Mesendoderm (in vitro differentiated cells): ENCODE results near the gene SMURF1.

Source experiments
- DNase-seq: peaks from one replicate; pipeline ENCODE4 v3.0.0; 2013
- H2AK5ac ChIP-seq: 2 replicates; pipeline ENCODE4 v1.6.1; 2013; ENCODE audit warnings: low read length, inconsistent platforms
- H2BK120ac ChIP-seq: 2 replicates; pipeline ENCODE4 v1.6.1; 2013; ENCODE audit warnings: low read depth, mild to moderate bottlenecking, low read length, moderate library complexity, mixed read lengths
- H2BK15ac ChIP-seq: replicated peaks from 2 replicates; pipeline ENCODE4 v1.6.1; 2013; ENCODE audit warnings: low read depth, mild to moderate bottlenecking, moderate library complexity
- H2BK5ac ChIP-seq: 2 replicates; pipeline ENCODE4 v1.6.1; 2013; ENCODE audit warnings: low read length, inconsistent platforms
- H3K18ac ChIP-seq: 2 replicates; pipeline ENCODE4 v1.6.1; 2013; ENCODE audit warnings: mild to moderate bottlenecking, low read length, mixed read lengths
- H3K23ac ChIP-seq: one replicate; pipeline ENCODE4 v1.6.1; 2013; ENCODE audit warnings: low read length
- H3K27ac ChIP-seq: 2 replicates; pipeline ENCODE4 v1.5.1; 2013; ENCODE audit warnings: low read depth, mild to moderate bottlenecking, inconsistent platforms, low read length, moderate library complexity
- H3K27me3 ChIP-seq: 2 replicates; pipeline ENCODE4 v1.6.1; 2013; ENCODE audit warnings: low read length, control low read depth, mild to moderate bottlenecking, inconsistent platforms; ENCODE audit not compliant: insufficient read depth, poor library complexity
- H3K36me3 ChIP-seq: 2 replicates; pipeline ENCODE4 v1.6.1; 2013; ENCODE audit warnings: low read length, inconsistent platforms; ENCODE audit not compliant: control insufficient read depth, insufficient read depth
- H3K4ac ChIP-seq: one replicate; pipeline ENCODE4 v1.6.1; 2013; ENCODE audit warnings: low read depth, mild to moderate bottlenecking, low read length, moderate library complexity
- H3K4me1 ChIP-seq: 2 replicates; pipeline ENCODE4 v1.6.1; 2013; ENCODE audit warnings: low read depth, low read length, inconsistent platforms; ENCODE audit not compliant: control insufficient read depth
- H3K4me2 ChIP-seq: 2 replicates; pipeline ENCODE4 v1.6.1; 2013; ENCODE audit warnings: low read length
- H3K4me3 ChIP-seq: 2 replicates; pipeline ENCODE4 v1.5.1; 2013; ENCODE audit warnings: mild to moderate bottlenecking, low read length
- H3K56ac ChIP-seq: one replicate; pipeline ENCODE4 v1.6.1; 2013; ENCODE audit warnings: low read length
- H3K79me1 ChIP-seq: 2 replicates; pipeline ENCODE4 v1.6.1; 2013; ENCODE audit warnings: low read length, inconsistent platforms
- H3K79me2 ChIP-seq: 2 replicates; pipeline ENCODE4 v1.6.1; 2013; ENCODE audit warnings: mild to moderate bottlenecking, low read length; ENCODE audit not compliant: control insufficient read depth, insufficient read depth
- H3K9ac ChIP-seq: 2 replicates; pipeline ENCODE4 v1.6.1; 2013; ENCODE audit warnings: low read length, inconsistent platforms
- H4K5ac ChIP-seq: one replicate; pipeline ENCODE4 v1.6.1; 2013; ENCODE audit warnings: low read length
- H4K8ac ChIP-seq: one replicate; pipeline ENCODE4 v1.6.1; 2013; ENCODE audit warnings: low read depth, mild to moderate bottlenecking, control low read depth, low read length, moderate library complexity
- WGBS: extraction: QIAGEN DNeasy Blood & Tissue Kit; methylation state at CpG from one replicate; pipeline ENCODE4 v1.1.7; 2013; ENCODE audit warnings: low lambda C conversion rate, missing lambda C conversion rate; ENCODE audit not compliant: insufficient coverage; ENCODE audit errors: extremely low coverage; 5-methylcytosine and 5-hydroxymethylcytosine counted together

The SMURF1 gene

DNA sequence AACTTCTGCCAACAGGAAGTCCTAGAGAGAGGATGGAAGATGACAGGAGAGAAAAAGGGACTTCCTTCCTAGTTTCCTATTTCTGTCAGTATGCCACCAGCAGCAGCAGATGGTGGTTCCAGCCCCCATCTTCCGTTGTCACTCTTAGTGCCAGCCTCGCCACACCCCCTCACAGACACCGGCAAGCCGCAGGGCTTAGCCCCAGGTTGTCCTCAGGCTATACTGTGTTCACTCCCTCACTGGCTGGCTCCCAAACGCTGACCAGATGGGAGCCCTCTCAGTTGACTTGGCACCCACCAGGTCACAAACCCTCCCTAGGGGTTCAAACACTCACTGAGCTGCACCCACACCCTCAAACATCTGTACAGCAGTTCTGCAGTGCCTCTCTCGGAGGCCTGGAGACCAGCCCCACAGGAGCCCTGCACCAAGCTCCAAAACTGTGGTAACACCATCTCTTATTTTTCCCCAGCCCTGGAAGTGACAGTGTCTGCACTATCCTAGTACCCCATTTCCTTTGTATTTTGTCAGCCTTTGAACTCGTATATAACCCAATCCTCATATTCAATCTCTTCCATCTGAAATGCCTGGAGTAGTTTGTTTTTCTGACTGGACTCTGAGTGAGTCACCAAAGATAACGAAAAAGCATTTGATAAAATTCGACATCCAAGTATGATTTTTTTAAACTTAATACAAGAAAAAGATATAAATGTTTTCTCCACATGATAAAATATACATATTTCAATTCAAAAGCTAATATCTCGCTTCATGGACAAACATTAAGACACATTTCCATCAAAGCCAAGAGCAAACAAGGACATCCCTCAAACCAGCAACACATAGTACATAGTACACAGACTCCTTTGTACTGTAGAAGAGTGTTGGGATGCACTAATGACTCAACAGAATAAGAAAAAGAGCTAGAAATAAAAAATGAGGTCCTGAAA, 34.5 kb downstream of the SMURF1 start:
- Histone ChIP-seq H3K4me1 (peaks cover 11% of the 10 kb centered on the region), H3K79me1 (peaks cover 13% of the 10 kb centered on the region), H2BK120ac (no peak overlapping the region), H3K79me2 (peaks cover 38% of the 10 kb centered on the region), H3K36me3 (no peaks in the 10 kb centered on the region), H2BK5ac (no peak overlapping the region), H3K23ac (no peak overlapping the region), H2BK15ac (no peak overlapping the region), H2AK5ac (no peak overlapping the region), H3K27me3 (no peaks in the 10 kb centered on the region), H3K4me2 (no peak overlapping the region), H3K56ac (no peak overlapping the region), H3K18ac (no peak overlapping the region), H3K27ac (no peak overlapping the region), H3K4me3 (no peak overlapping the region), H4K5ac (no peak overlapping the region), H3K4ac (no peak overlapping the region), H3K9ac (no peak overlapping the region), H4K8ac (no peak overlapping the region)
- no peak for DNase-seq
- whole genome bisulfite sequencing = no CpG with 5 or more reads among the region's 10 CpGs

DNA sequence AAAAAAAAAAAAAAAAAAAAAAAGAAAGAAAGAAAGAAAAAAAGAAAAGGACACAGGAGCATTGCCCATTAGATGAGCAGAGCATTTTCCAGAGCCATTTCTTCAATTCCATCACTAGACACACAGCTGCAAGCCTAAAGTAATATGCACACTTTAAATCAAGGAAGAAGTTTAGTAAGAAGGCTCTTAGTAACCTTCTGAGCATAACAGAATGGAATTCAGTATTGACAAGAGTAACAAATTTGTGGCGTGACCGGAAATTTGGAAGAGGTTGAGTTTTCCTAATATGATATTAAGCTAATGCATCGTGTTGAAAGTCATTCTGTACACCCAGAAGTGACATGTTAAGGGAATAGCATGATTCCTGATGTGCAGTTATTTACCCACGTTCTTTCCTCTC, 35.3 kb downstream of the SMURF1 start:
- no peak overlapping the region for H3K56ac ChIP-seq
- no peak overlapping the region for H3K18ac ChIP-seq
- H3K36me3 ChIP-seq = no peaks in the 10 kb centered on the region
- no peak overlapping the region for H3K23ac ChIP-seq
- H2BK120ac ChIP-seq = no peak overlapping the region
- DNase-seq = no peak
- peaks cover 13% of the 10 kb centered on the region for H3K79me1 ChIP-seq
- H3K4me1 ChIP-seq = peaks cover 11% of the 10 kb centered on the region
- H3K9ac ChIP-seq = no peak overlapping the region
- H3K4ac ChIP-seq = no peak overlapping the region
- no peak overlapping the region for H3K4me2 ChIP-seq
- H4K5ac ChIP-seq = no peak overlapping the region
- peaks cover 40% of the 10 kb centered on the region for H3K79me2 ChIP-seq
- no peak overlapping the region for H3K27ac ChIP-seq
- no peaks in the 10 kb centered on the region for H3K27me3 ChIP-seq
- H4K8ac ChIP-seq = no peak overlapping the region
- no peak overlapping the region for H2BK15ac ChIP-seq
- H3K4me3 ChIP-seq = no peak overlapping the region
- no peak overlapping the region for H2AK5ac ChIP-seq
- no peak overlapping the region for H2BK5ac ChIP-seq
- no CpG with 5 or more reads among the region's 4 CpGs for WGBS

DNA sequence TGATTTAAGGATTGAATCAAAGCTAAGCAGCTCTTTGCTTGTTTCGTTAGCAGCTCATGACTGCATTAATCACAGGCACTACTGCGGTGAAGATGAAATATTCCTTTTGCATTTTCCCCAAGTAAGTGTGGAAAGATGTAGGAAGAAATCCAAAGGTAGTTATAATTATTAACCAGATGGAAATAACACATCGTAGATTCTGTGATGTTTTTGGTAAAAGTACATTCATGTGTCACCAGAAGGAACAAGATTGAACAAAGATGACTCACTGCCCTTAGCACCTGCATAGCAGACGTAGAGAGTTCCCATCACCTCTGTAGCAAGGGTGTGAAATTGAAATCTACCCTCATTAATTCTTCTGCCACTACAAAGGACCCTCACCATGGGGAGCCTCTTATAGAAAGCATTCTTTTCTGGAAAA, 37.1 kb downstream of the SMURF1 start:
- H3K4me2 ChIP-seq = no peak overlapping the region
- no peaks in the 10 kb centered on the region for H3K36me3 ChIP-seq

DNA sequence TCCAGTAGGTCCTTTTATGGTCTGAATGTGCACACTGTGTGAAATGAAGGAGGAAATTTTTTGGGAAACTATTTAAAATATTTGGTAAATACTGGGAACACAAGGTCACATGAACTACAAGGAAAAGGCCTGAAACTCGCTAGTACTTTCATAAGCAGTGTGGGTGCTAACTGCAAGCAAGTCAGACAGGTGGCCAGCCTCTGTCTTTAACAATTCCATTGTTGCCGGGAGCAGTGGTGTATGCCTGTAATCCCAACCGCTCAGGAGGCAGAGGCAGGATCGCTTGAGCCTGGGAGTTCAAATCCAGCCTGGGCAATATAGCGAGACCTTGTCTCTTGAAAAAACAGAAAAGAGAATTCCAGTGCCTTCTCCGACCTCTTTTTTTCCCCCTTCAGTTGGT, 37.5 kb downstream of the SMURF1 start:
- H3K79me2 ChIP-seq = peaks cover 33% of the 10 kb centered on the region
- H2BK15ac ChIP-seq = no peak overlapping the region
- H3K4me3 ChIP-seq = no peak overlapping the region
- H3K4me2 ChIP-seq = no peak overlapping the region
- H3K36me3 ChIP-seq = no peaks in the 10 kb centered on the region
- DNase-seq = no peak
- no peak overlapping the region for H3K4ac ChIP-seq
- H2BK120ac ChIP-seq = no peak overlapping the region
- peaks cover 11% of the 10 kb centered on the region for H3K4me1 ChIP-seq
- H3K23ac ChIP-seq = no peak overlapping the region
- no peak overlapping the region for H4K8ac ChIP-seq
- WGBS = no CpG with 5 or more reads among the region's 6 CpGs
- no peak overlapping the region for H2AK5ac ChIP-seq
- no peak overlapping the region for H3K18ac ChIP-seq
- no peak overlapping the region for H3K27ac ChIP-seq
- no peak overlapping the region for H3K9ac ChIP-seq
- H4K5ac ChIP-seq = no peak overlapping the region
- H3K27me3 ChIP-seq = no peaks in the 10 kb centered on the region
- no peak overlapping the region for H3K56ac ChIP-seq
- H3K79me1 ChIP-seq = peaks cover 13% of the 10 kb centered on the region
- no peak overlapping the region for H2BK5ac ChIP-seq

More for the DNA sequence above, 37.1 kb downstream of the SMURF1 start:
- no peak overlapping the region for H3K9ac ChIP-seq
- no peak overlapping the region for H2BK5ac ChIP-seq
- no CpG with 5 or more reads among the region's 4 CpGs for WGBS
- H4K8ac ChIP-seq = no peak overlapping the region
- H3K18ac ChIP-seq = no peak overlapping the region
- no peak overlapping the region for H2BK15ac ChIP-seq
- H4K5ac ChIP-seq = no peak overlapping the region
- no peak overlapping the region for H3K4me3 ChIP-seq
- H3K79me2 ChIP-seq = peaks cover 37% of the 10 kb centered on the region
- H3K4me1 ChIP-seq = peaks cover 11% of the 10 kb centered on the region
- H3K27ac ChIP-seq = no peak overlapping the region
- no peak overlapping the region for H2BK120ac ChIP-seq
- no peak overlapping the region for H3K56ac ChIP-seq
- DNase-seq = peak; percentile 65
- H3K4ac ChIP-seq = no peak overlapping the region
- H3K27me3 ChIP-seq = no peaks in the 10 kb centered on the region
- H3K23ac ChIP-seq = no peak overlapping the region
- H3K79me1 ChIP-seq = peaks cover 13% of the 10 kb centered on the region
- H2AK5ac ChIP-seq = no peak overlapping the region

DNA sequence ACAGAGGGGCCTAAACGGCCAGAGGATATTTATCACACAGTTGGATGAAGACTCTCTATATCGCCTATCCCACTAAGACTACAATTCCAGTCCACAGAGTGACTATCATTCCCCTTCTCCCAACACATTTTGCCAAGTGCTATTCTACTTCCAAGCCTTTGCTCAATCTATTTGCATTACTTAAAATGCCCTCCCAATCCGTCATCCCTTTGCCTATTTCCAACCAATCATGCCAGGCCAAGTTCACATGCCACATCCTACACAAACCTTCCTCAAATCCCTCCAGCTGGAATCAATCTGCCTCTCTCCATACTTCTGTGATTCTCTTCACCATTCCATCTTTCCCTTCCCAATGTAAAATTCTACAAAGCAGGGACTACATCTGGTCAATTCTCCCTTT, 38.2 kb downstream of the SMURF1 start:
- no peak overlapping the region for H3K9ac ChIP-seq
- H3K27ac ChIP-seq = no peak overlapping the region
- H3K23ac ChIP-seq = no peak overlapping the region
- no CpG with 5 or more reads among the region's 3 CpGs for WGBS
- no peak overlapping the region for H2BK15ac ChIP-seq
- H2AK5ac ChIP-seq = no peak overlapping the region
- H3K79me1 ChIP-seq = peaks cover 13% of the 10 kb centered on the region
- H4K8ac ChIP-seq = no peak overlapping the region
- no peak overlapping the region for H3K56ac ChIP-seq
- H2BK120ac ChIP-seq = no peak overlapping the region
- H3K4me2 ChIP-seq = no peak overlapping the region
- no peak overlapping the region for H3K4ac ChIP-seq
- peaks cover 11% of the 10 kb centered on the region for H3K4me1 ChIP-seq
- H3K18ac ChIP-seq = no peak overlapping the region
- no peaks in the 10 kb centered on the region for H3K36me3 ChIP-seq
- no peak overlapping the region for H2BK5ac ChIP-seq
- peaks cover 33% of the 10 kb centered on the region for H3K79me2 ChIP-seq
- H3K27me3 ChIP-seq = no peaks in the 10 kb centered on the region
- no peak for DNase-seq
- H3K4me3 ChIP-seq = no peak overlapping the region
- no peak overlapping the region for H4K5ac ChIP-seq
